Measurements from ENCODE around the gene SDC4.
A peak's percentile ranks its signal among the peaks of the same experiment; 100 is the strongest.

The SDC4 gene

GRCh38 chr20:45317826-45318225 is 30.4 kb downstream of the SDC4 start:
- no peak for DNase-seq

DNA sequence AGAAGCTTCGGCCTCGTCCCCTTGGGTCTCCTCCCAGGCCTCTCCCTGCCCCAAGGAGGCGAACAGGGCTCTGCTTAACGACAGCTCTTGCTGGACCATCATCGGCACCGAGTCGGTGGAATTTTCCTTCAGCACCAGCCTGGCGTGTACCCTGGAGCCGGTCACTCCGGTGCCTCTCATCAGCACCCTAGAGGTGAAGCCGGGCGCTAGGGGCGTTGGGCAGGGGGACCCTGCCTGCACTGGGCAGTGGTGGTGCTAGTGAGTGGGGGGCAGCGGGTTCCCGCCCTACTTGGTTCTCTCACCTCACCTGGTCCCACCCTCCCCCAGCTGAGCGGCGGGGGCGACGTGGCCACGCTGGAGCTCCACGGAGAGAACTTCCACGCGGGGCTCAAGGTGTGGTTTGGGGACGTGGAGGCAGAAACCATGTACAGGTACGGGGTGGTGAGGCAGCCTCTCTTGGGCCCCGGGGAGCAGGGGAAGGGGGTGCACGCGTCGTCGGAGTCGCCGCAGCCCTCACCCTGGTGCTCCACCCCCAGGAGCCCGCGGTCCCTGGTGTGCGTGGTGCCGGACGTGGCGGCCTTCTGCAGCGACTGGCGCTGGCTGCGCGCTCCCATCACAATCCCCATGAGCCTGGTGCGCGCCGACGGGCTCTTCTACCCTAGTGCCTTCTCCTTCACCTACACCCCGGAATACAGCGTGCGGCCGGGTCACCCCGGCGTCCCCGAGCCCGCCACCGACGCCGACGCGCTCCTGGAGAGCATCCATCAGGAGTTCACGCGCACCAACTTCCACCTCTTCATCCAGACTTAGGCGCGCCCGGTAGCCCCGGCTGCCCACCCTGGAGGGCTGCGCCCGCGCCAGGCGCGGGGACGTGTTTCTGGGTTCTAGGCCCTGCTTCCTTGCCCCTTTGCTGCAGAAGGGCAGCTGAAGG is 31.8 kb downstream of the SDC4 start:
- no peak for DNase-seq

DNA sequence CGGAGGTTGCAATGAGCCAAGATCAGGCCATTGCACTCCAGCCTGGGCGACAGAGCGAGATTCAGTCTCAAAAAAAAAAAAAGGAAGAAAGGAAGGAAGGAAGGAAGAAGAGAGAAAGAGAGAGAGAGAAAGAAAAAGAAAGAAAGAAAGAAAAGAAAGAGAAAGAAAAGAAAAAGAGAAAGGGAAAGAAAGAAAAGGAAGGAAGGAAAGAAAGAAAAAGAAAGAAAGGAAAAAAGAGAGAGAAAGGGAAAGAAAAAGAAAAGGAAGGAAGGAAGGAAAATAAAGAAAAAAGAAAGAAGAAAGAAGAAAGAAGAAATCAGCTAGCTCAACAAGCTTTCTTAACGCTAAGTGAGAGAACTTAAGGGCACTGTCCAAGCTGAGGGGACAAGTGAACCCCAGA is 32.6 kb downstream of the SDC4 start:
- no peak for DNase-seq

- DNase-seq = no peak
Measured at GRCh38 chr20:45313943-45314342, 34.3 kb downstream of the SDC4 start.

- DNase-seq = no peak
Measured at GRCh38 chr20:45313065-45313695, 35.0 kb downstream of the SDC4 start.

GRCh38 chr20:45312241-45312640 is 36.0 kb downstream of the SDC4 start:
- no peak for DNase-seq

GRCh38 chr20:45311589-45312211 is 36.5 kb downstream of the SDC4 start:
- peak; percentile 79 for DNase-seq

DNA sequence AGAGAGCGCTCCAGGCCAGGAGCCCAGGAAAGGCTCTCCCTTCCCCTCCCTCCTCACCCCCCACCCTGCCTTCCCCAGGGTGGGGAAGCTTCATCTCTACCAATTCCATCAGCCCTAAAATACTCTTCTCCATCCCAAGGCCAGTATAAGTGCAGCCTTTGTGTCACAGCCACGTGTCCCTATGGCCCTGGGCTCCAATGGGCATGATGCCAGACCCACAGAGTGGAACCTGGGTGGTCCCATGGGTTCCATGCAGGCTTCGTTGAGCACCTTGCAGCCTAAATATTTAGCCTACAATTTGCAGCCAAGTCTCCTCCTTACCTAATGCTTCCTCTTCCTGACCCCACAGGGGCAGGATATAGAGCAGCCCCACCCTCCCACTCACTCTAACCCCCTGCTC is 39.1 kb downstream of the SDC4 start:
- no peak for DNase-seq

- no peak for DNase-seq
Measured at GRCh38 chr20:45308117-45308778, 40.0 kb downstream of the SDC4 start, which contains the start of gene MATN4. Gene MATN4, minus strand, starts transcription at chr20:45308299. Its CDS starts 2,717 bp downstream, at chr20:45305582.

DNA sequence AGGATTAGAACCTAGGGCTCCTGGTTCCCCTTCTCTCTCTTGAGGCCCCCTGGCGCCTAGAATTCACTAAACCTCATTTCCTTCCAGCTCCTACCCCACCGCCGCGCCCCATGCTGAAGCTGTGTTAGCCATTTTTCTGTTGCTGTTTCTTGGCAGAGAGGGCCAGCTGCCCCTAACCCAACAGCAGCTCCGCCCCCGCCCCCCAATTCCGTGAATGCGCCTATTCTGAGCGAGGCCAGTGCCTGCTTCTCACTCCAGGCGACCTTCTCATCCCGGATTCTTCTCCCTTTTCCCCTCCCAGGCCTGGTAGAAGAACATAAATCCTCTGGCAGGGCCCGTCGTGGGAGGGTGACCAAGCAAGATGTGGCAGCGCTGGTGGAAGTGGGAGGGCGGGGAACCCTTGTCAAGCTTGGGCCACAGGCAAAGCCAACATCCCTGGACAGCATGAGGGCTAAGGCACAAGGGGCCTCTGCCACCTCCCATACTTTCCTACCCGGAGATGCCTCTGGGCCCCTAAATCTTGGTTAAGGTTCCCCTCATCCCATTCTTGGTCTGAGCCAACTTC is 41.1 kb downstream of the SDC4 start:
- no peak for DNase-seq

GRCh38 chr20:45306431-45306982 is 41.7 kb downstream of the SDC4 start, which contains the start of gene RBPJL:
Gene RBPJL, plus strand, starts transcription at chr20:45306840. Its CDS starts 83 bp downstream, at chr20:45306923.
- DNase-seq = peak; percentile 58

- DNase-seq = no peak
Measured at GRCh38 chr20:45305262-45305661, 43.0 kb downstream of the SDC4 start.

- no peak for DNase-seq
Measured at GRCh38 chr20:45304464-45304999, 43.7 kb downstream of the SDC4 start.

DNA sequence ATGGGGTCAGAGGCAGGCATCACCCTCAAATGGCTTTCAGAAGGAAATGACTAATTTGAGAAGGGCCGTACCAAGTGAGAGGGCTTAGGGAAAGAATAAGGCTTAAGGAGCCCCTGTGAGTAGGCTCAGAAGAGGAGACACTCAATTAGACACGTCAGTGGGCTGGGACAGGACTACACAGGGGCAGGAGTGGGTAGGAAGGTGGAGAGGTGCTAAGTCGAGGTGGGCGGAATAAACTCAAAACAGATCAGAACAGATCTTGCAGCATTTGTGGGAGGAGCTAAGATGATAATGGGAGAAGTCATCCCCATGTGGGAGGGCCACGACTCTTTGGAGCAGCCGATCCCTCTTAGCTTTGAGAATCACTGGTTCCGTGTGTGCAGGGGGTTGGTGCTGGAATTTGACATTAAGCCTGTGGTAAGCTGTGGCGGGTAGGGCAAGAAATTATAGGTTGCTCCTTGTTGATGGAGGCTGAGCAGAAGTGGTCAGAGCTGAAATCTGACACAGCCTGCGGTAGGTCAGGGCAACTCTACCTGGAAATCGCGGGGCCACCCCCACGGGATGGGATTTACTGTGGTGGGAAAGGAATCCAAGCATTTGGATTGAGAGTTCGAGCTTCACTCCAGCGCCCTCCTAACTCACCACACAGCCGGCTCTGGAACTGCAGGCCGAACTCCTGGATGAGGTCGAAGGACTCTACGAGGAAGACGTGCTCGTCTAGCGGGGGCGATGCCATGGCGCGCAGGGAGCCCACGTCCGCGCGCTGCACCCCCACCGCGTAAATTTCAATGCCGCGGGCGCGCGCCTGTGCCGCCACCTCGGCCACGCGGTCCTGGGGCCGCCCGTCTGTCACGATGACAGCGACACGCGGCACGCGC is 44.4 kb downstream of the SDC4 start:
- DNase-seq = peak; percentile 65

DNA sequence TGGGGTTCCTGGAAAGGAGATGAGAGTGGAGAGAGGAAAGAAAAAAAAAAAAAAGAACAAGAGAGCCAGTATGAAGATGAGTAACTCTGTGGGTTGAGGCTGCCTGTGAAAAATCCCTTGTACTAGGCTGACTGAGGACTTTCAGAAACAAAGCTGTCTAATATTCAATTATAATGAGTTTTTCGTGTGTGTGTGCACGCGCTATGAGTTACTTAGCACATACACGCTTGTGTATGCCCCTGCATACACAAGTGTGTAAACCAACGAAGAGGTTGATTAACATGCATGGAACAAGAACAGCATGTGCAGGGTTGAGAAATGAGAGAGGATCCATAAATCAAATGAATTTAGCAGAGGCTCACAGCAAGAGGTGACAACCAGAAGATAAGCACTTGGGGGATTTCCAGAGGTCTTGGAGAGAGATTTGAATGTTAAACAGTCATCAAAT is 46.4 kb downstream of the SDC4 start:
- DNase-seq = peak; percentile 70

GRCh38 chr20:45300961-45301360 is 47.3 kb downstream of the SDC4 start:
- peak; percentile 76 for DNase-seq

GRCh38 chr20:45299786-45300185 is 48.4 kb downstream of the SDC4 start:
- no peak for DNase-seq

DNA sequence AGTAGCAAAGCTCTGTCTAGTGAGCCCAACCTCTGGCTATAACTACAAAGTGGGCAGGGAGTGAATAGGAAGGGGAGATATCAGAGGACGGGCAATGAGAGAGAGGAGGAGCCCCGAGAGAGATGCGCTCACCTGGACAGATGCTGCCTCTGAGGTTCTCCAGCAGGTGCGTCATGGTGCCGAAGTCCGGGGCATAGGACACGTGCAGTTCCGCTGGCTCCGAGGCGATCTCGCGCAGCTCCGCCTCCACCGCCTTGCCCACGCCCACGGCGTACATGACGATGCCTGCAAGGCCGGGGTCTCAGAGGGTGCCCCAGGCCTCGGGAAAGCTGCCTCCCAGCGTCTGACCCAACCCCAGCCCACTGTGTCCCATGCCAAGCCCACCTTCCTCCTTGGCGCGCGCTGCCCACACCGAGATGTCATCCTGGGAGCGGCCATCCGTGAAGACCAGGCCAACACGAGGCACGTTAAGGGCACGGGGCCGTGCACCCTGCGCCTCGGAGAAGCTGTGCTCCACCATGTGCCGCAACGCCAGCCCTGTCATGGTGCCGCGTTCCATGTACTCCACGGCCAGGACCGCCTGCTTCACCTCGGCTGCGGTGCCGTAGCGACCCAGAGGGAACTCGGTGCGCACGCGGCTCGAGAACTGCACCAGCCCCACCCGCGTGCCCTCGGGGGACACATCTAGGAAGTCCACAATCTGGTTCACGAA is 50.3 kb downstream of the SDC4 start:
- no peak for DNase-seq

DNA sequence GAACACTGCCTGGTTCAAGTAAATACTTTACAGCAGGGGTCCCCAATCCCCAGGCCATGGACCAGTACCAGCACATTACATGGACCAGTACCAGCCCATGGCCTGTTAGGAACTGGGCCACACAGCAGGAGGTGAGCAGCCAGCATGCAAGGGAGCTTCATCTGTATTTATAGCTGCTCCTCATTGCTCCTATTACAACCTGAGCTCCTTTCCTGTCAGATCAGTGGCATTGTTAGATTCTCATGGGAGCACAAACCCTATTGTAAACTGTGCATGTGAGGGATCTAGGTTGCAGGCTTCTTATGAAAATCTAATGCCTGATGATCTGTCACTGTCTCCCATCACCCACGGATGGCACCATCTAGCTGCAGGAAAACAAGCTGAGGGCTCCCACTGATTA is 53.6 kb downstream of the SDC4 start:
- DNase-seq = no peak

DNA sequence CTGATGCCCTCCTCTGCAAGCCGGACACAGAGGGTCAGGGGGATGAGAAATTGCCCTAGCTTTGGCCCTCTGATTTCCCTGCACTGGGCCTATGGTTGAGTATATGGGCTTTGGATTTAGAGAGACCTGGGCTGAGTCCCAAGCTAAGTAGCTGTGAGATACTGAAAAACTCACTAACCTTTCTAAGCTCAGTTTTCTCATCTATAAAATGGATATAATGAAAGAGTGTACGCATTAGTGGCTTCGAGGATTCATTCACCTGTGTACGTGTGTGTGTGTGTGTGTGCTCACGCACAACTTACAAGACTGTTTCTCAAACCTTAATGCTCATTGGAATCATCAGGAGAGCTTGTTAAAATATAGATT is 54.2 kb downstream of the SDC4 start:
- DNase-seq = no peak

Data from activated CD4-positive, alpha-beta T cell treated with anti-CD3 and anti-CD28 coated beads, Interleukin-10, Interleukin-2, amounts not matched to agents 100 ng/mL and 50 ng/mL, durations not matched to agents 16 hours and 8 hours (primary cell).